ENCODE measurements around the gene PIPOX. TPM values are rescaled to one million over a fixed set of nuclear protein-coding genes. Genes with fewer than 3 reads are reported as not detected.

PIPOX gene
- total RNA-seq, 2 experiments from 2014 or later = 1.6 to 2.2 TPM

Other genes starting within 250 kb of the PIPOX start
- gene FAM222B, start 200.4 kb upstream of the PIPOX start, total RNA-seq = 10 to 100 TPM; 14.5 to 19.6 TPM
- gene ERAL1, start 188.1 kb upstream of the PIPOX start, total RNA-seq = 10 to 100 TPM; 46.1 to 50.6 TPM
- gene FLOT2, start 145.4 kb upstream of the PIPOX start, total RNA-seq = 100 to 1,000 TPM; 143 to 191 TPM
- gene DHRS13, start 140.1 kb upstream of the PIPOX start, total RNA-seq = 10 to 100 TPM; 23.1 to 25.9 TPM
- 10 to 100 TPM; 79.5 to 85.8 TPM for gene PHF12, start 91.6 kb upstream of the PIPOX start, total RNA-seq
- not detected for gene SEZ6, start 37.1 kb upstream of the PIPOX start, total RNA-seq
- 10 to 100 TPM; 67.7 to 85.8 TPM for gene MYO18A, start 137.3 kb downstream of the PIPOX start, total RNA-seq
- not detected for gene CRYBA1, start 203.7 kb downstream of the PIPOX start, total RNA-seq

Measured in activated CD8-positive, alpha-beta memory T cell treated with anti-CD3 and anti-CD28 coated beads, Interleukin-2, amount 10 ng/mL, durations not matched to agents 7 days and 5 days (primary cell).